ENCODE measurements around the gene TMPRSS9. TPM values are rescaled to one million over a fixed set of nuclear protein-coding genes. Genes with fewer than 3 reads are reported as not detected.
"Not testable (repeated sequence)": the region's sequence is repeated elsewhere in the genome, so short reads cannot be mapped to it uniquely, and the experiment has no call there.

TMPRSS9 gene
- total and polyA plus RNA-seq, 3 donors from 2014 or later: 3.5 to 9.8 (median 8.4) TPM

DNA sequence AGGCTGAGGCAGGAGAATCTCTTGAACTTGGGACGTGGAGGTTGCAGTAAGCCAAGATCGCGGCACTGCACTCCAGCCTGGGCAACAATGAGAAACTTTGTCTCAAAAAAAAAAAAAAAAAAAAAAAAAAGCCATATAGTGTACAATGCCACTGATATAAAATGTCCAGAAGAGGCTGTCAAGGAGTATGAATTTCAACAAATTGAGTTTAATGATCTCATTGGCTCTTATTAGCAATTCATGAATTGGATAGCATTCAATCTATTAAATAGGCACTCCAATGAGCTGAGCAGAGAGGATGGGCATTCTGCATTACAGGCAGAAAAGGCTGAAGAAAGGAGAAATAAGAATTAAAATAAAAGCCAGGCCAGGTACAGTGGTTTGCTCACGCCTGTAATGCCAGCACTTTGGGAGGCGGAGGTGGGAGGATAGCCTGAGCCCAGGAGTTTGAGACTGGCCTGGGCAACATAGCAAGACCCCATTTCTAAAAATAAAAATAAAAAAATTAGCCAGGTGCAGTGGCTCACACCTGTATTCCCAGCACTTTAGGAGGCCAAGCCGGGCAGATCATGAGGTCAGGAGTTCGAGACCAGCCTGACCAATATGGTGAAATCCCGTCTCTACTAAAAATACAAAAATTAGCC lies 97.5 kb downstream of the TMPRSS9 start:
- intact Hi-C loops (cut with DNase I; ENCODE audit: low total_unique reads): no loop called here
- H3K4me1 ChIP-seq: peaks cover 17% of the 10 kb centered on the region
- no peak for DNase-seq
- peak overlapping the region in 1 of 2 donors; percentile 73 for H3K27ac ChIP-seq
- H3K36me3 ChIP-seq (ENCODE audit: low read depth, missing control alignments): no peaks in the 10 kb centered on the region
- H3K27me3 ChIP-seq: no peaks in the 10 kb centered on the region
- H3K9me3 ChIP-seq: no peaks in the 10 kb centered on the region
- TF ChIP-seq POLR2A (IDR thresholded peaks at IDR 0.05): no peak
- TF ChIP-seq, protein P1, sequence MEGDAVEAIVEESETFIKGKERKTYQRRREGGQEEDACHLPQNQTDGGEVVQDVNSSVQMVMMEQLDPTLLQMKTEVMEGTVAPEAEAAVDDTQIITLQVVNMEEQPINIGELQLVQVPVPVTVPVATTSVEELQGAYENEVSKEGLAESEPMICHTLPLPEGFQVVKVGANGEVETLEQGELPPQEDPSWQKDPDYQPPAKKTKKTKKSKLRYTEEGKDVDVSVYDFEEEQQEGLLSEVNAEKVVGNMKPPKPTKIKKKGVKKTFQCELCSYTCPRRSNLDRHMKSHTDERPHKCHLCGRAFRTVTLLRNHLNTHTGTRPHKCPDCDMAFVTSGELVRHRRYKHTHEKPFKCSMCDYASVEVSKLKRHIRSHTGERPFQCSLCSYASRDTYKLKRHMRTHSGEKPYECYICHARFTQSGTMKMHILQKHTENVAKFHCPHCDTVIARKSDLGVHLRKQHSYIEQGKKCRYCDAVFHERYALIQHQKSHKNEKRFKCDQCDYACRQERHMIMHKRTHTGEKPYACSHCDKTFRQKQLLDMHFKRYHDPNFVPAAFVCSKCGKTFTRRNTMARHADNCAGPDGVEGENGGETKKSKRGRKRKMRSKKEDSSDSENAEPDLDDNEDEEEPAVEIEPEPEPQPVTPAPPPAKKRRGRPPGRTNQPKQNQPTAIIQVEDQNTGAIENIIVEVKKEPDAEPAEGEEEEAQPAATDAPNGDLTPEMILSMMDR (IDR thresholded peaks at IDR 0.05): peak in 1 of 3 experiments; percentile 4
- peak overlapping the region; percentile 48 to 84 for H3K4me3 ChIP-seq
- WGBS, 2 donors: 60 to 65% methylated on average over 8 of the region's 8 CpGs

- Histone ChIP-seq H3K36me3 (ENCODE audit: low read depth, missing control alignments) (no peaks in the 10 kb centered on the region), H3K4me1 (peaks cover 18% of the 10 kb centered on the region), H3K27me3 (no peaks in the 10 kb centered on the region), H3K27ac (no peak overlapping the region), H3K9me3 (no peaks in the 10 kb centered on the region), H3K4me3 (no peak overlapping the region)
- no peak for DNase-seq
- intact Hi-C loops (cut with DNase I; ENCODE audit: low total_unique reads): no loop called here
- WGBS, 2 donors: 78 to 87% methylated on average over 5 of the region's 5 CpGs
- no peak for TF ChIP-seq POLR2A (IDR thresholded peaks at IDR 0.05)
- TF ChIP-seq, protein P1 (IDR thresholded peaks at IDR 0.05): no peak
These were observed 98.0 kb downstream of the TMPRSS9 start for GRCh38 chr19:2458054-2458453.

DNA sequence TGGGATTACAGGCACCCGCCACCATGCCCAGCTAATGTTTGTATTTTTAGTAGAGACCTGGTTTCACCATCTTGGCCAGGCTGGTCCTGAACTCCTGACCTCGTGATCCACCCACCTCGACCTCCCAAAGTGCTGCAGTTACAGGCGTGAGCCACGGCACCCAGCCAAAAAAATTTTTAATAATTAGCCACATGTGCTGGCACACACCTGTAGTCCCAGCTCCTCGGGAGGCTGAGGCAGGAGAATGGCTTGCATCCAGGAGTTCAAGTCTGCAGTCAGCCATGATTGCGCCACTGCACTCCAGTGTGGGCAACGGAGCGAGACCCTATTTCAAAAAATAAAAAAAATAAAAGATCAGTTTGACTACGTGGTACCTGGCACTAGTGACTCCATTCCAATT lies 98.7 kb downstream of the TMPRSS9 start:
- H3K36me3 ChIP-seq (ENCODE audit: low read depth, missing control alignments); H3K4me3 ChIP-seq; H3K27me3 ChIP-seq; intact Hi-C loops (cut with DNase I; ENCODE audit: low total_unique reads); DNase-seq; H3K9me3 ChIP-seq; H3K27ac ChIP-seq: not testable (repeated sequence)
- WGBS, 2 donors: 90 to 91% methylated on average over 10 of the region's 10 CpGs
- H3K4me1 ChIP-seq: peaks cover 18% of the 10 kb centered on the region

DNA sequence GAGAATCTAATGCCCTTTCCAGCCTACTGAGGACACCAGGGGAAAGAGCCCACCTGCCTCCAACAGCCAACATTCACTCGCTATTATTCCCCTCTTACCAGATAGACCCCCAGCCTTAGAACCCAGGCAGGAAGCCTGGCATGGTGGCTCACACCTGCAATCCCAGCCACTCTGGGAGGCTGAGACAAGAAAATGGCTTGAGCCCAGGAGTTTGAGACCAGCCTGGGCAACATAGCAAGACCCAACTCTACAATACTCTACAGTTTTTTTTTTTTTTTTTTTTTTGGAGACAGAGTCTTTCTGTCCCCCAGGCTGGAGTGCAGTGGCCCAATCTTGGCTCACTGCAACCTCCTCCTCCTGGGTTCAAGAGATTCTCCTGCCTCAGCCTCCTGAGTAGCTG lies 100.2 kb downstream of the TMPRSS9 start:
- Histone ChIP-seq H3K27me3 (no peaks in the 10 kb centered on the region), H3K27ac (no peak overlapping the region), H3K4me1 (peaks cover 18% of the 10 kb centered on the region), H3K36me3 (ENCODE audit: low read depth, missing control alignments) (no peaks in the 10 kb centered on the region), H3K4me3 (no peak overlapping the region), H3K9me3 (no peaks in the 10 kb centered on the region)
- WGBS, 2 donors: 75 to 93% methylated on average over 1 of the region's 1 CpG
- DNase-seq: no peak
- no peak for TF ChIP-seq POLR2A (IDR thresholded peaks at IDR 0.05)
- TF ChIP-seq, protein P1 (IDR thresholded peaks at IDR 0.05): no peak
- intact Hi-C loops (cut with DNase I; ENCODE audit: low total_unique reads): no loop called here

- intact Hi-C loops (cut with DNase I; ENCODE audit: low total_unique reads): no loop called here
- Histone ChIP-seq H3K9me3 (no peaks in the 10 kb centered on the region), H3K4me3 (peak overlapping the region; percentile 36 to 63), H3K4me1 (peaks cover 10% of the 10 kb centered on the region), H3K27me3 (no peaks in the 10 kb centered on the region), H3K36me3 (ENCODE audit: low read depth, missing control alignments) (no peaks in the 10 kb centered on the region), H3K27ac (no peak overlapping the region)
- no peak for TF ChIP-seq POLR2A (IDR thresholded peaks at IDR 0.05)
- peak; percentile 60 for DNase-seq
- 1 to 5% methylated on average over 28 to 51 of the region's 62 CpGs for WGBS, 2 donors
These were observed 101.9 kb downstream of the TMPRSS9 start for GRCh38 chr19:2461751-2462634.
